Fibroblast of pulmonary artery (primary cell): ENCODE measurements around the gene LIX1L.

Source experiments
- DNase-seq: peaks from one replicate; pipeline ENCODE4 v3.0.0-alpha.2; 2010; ENCODE audit warnings: low read depth
- H3K4me3 ChIP-seq: replicated peaks from 2 replicates; pipeline ENCODE4 v1.5.1; 2011; ENCODE audit warnings: low read depth, mild to moderate bottlenecking, control low read depth, low read length, moderate library complexity
- TF ChIP-seq, protein P1 (sequence below): IDR thresholded peaks from 2 replicates; pipeline ENCODE4 v1.5.1; 2011; ENCODE audit warnings: mild to moderate bottlenecking, control low read depth, low read length, inconsistent platforms; ENCODE audit errors: missing control alignments

Gene LIX1L

DNA sequence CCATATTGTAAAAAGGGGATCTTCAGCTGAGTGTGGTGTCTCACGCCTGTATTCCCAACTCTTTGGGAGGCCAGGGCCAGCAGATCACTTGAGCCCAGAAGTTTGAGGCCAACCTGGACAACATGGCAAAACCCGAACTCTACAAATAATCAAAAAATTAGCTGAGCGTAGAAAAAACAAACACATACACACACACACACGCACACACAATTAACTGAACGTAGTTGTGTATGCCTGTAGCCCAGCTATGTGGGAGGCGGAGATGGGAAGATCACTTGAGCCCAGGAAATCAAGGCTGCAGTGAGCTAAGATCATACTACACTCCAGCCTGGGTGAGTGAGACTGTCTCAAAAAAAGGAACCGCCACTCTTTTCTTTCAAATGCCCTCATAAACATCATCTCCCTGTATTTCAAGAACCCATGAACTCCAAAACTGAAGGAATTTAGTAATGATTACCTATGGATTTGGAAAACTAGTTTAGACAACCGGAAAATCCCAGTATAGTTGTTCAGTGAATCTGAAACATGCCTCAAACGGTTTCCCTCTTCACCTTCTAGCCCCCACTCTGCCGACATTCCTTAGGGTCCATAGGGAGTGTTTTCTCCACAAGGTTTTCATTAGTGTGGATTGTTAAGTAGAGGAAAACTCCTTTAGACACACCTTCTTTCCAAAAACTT, 34.1 kb upstream of the LIX1L start:
- DNase-seq = no peak
- TF ChIP-seq, protein P1, sequence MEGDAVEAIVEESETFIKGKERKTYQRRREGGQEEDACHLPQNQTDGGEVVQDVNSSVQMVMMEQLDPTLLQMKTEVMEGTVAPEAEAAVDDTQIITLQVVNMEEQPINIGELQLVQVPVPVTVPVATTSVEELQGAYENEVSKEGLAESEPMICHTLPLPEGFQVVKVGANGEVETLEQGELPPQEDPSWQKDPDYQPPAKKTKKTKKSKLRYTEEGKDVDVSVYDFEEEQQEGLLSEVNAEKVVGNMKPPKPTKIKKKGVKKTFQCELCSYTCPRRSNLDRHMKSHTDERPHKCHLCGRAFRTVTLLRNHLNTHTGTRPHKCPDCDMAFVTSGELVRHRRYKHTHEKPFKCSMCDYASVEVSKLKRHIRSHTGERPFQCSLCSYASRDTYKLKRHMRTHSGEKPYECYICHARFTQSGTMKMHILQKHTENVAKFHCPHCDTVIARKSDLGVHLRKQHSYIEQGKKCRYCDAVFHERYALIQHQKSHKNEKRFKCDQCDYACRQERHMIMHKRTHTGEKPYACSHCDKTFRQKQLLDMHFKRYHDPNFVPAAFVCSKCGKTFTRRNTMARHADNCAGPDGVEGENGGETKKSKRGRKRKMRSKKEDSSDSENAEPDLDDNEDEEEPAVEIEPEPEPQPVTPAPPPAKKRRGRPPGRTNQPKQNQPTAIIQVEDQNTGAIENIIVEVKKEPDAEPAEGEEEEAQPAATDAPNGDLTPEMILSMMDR = no peak
- H3K4me3 ChIP-seq = peak overlapping the region; percentile 98

DNA sequence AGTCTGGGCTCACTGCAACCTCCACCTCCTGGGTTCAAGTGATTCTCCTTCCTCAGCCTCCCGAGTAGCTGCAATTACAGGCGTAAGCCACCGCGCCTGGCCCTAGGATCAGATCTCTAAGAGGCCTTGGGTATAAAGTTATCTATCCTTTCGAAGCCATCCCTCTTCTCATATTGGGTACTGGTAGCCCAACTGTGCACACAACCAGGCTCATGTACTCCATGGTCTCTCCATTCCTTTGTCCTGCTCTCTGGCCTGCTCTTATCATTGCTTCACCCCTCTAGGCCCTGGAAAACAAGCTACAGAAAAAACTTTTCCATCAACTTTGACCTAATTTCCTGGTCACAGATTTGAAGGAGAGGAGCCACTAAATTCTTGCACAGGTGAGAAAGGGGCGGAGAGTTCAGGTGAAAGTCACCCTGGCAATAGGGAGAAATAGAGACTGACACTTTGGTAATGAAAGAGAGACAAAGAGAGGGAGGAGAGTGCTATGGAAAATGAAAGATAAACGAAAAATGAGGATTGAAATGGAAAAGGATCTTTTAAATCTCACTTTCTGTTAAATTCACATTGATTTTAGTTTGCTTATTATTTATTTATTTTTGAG, 32.5 kb upstream of the LIX1L start:
- no peak for DNase-seq
- H3K4me3 ChIP-seq = no peak overlapping the region
- TF ChIP-seq, protein P1 = no peak

DNA sequence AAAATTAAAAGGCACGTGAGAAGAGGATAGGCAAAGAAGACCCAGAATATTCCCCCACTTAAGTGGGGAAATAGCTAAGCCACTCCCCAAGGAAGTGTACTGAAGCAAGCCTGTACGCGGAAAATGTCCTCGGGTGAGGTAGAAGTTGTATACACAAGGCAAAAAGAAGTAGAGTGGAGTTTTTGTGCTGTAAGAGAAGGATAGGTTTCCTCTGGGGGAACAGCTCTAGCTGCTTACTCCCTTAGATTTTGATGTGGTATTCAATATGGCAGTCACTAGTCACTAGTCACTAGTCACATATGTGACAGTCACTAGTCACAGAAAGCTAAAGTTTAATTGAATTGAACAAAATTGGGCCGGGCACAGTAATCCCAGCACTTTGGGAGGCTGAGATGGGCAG, 31.0 kb upstream of the LIX1L start:
- no peak overlapping the region for H3K4me3 ChIP-seq
- TF ChIP-seq, protein P1 = no peak
- no peak for DNase-seq

DNA sequence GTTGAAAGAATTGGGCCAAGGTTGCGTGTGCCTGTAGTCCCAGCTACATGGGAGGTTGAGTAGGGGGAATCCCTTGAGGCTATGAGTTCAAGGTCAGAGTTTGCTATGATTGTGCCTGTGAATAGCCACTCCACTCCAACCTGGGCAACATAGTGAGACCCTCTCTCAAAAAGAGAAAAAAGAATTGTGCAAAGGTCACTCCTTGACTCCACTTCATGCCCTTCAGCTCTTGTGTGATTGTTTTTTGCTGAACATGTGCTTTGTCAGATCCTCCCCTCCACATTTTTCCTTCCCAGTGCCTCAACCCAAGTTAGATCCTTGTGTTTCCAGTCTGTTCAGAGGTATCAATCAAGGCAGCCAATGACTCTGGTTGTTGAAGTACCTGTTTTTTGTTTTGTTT, 30.1 kb upstream of the LIX1L start:
- no peak overlapping the region for H3K4me3 ChIP-seq
- no peak for DNase-seq
- TF ChIP-seq, protein P1 = no peak

DNA sequence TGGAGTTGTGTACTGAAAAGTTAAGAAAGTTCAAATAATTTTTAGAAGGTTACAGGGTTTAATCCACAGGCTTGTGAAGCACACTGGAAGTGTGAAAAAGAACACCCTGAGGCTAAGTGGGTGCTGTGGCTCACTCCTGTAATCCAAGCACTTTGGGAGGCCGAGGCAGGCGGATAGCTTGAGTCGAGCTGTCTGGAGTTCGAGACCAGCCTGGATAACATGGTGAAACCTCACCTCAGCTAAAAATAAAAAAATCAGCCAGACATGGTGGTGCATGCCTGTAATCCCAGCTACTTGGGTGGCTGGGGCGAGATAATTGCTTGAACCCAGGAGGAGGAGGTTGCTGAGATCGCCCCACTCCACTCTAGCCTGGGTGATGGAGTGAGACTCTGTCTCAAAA, 28.7 kb upstream of the LIX1L start:
- DNase-seq = no peak
- H3K4me3 ChIP-seq = no peak overlapping the region
- TF ChIP-seq, protein P1 = no peak

DNA sequence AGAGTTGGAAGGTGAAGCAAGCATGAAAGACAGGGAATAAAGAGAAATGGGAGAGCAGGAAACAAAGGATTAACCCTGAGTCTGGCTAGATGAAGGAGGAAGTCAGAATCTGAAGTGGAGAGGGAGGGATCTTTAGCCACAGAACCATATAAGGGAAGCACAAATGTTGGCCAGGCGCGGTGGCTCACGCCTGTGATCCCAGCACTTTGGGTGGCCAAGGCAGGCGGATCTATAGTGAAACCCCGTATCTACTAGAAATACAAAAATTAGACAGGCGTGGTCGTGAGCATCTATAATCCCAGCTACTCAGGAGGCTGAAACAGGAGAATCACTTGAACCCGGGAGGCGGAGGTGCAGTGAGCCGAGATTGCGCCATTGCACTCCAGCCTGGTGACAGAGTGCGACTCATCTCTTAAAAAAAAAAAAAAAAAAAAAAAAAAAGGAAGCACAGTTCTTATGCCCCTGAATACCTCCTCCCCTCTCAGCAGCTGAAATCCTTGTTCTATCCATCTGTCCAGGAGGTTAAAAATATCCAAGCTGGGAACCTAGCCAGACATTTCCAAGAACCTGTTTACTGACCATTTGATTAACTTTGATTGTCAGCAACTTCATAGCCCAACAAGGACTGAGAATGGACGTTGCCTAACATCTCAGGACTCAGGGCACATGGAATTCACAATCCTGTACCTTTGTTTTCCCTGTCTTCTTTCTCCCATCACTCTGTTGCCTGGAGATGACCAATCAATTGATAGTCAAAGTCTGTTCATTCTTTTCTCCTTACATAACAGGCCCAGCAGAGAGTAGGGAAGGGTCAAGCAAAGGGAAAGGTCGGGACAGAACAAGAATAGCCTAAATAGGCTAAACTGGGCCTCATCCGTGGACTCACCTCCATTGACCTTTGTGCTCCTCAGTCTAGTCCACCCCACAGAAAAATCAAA, 28.0 kb upstream of the LIX1L start:
- TF ChIP-seq, protein P1 = no peak
- peak; percentile 86 for DNase-seq
- H3K4me3 ChIP-seq = no peak overlapping the region
